K562 (cell line): ENCODE results near the gene PHKG2. TPM values are rescaled to one million over a fixed set of nuclear protein-coding genes. Genes with fewer than 3 reads are reported as not detected.

Experiments used
- CBX5 ChIP-seq: IDR thresholded peaks from 2 replicates; pipeline ENCODE4 v1.6.1; 2014; ENCODE audit warnings: low read depth, borderline replicate concordance
- CREBBP ChIP-seq: IDR thresholded peaks from one replicate; pipeline ENCODE4 v1.6.1; 2012; ENCODE audit warnings: low read depth, mild to moderate bottlenecking, control low read depth, inconsistent platforms, low read length
- CSDE1 ChIP-seq, 2 experiments: fragments of 450-650 bp; IDR thresholded peaks; 2 replicates each; pipeline ENCODE4 v1.6.1; 2016; ENCODE audit warnings: mild to moderate bottlenecking in 1 of 2
- CXXC5 ChIP-seq: fragments of 250-450 bp; sonication (Bioruptor Pico); IDR thresholded peaks from 2 replicates; pipeline ENCODE4 v1.8.0; 2022; ENCODE audit warnings: inconsistent platforms, mild to moderate bottlenecking, moderate library complexity
- ESRRA ChIP-seq: fragments of 450-650 bp; IDR thresholded peaks from 2 replicates; pipeline ENCODE4 v1.6.1; 2014; ENCODE audit warnings: low read depth, mild to moderate bottlenecking, moderate library complexity, borderline replicate concordance
- GATAD2A ChIP-seq: fragments of 450-650 bp; IDR thresholded peaks from 2 replicates; pipeline ENCODE4 v1.6.1; 2017
- GATAD2B ChIP-seq: fragments of 450-650 bp; IDR thresholded peaks from 2 replicates; pipeline ENCODE4 v1.6.1; 2017; ENCODE audit warnings: mild to moderate bottlenecking, borderline replicate concordance
- RBM34 ChIP-seq: fragments of 200-400 bp; formaldehyde crosslinking; IDR thresholded peaks from 2 replicates; pipeline ENCODE4 v1.6.1; 2018; ENCODE audit warnings: low read length, borderline replicate concordance; ENCODE audit not compliant: insufficient read depth
- TOE1 ChIP-seq, 2 experiments: fragments of 450-650 bp in 1 of 2; sonication (generic) in 1 of 2; formaldehyde crosslinking in 1 of 2; IDR thresholded peaks; 2 replicates each; pipeline versions ENCODE4 v1.7.1 to v1.8.0; 2016 to 2022; ENCODE audit warnings: borderline replicate concordance in 2 of 2, mild to moderate bottlenecking in 2 of 2, antibody characterized with exemption in 1 of 2, inconsistent platforms in 1 of 2, low read depth in 1 of 2, missing genetic modification reagents in 1 of 2, moderate library complexity in 1 of 2
- ZNF766 ChIP-seq: fragments of 200-800 bp; sonication (Bioruptor generic); conservative IDR thresholded peaks from 2 replicates; pipeline ENCODE4 v1.6.1; 2016; ENCODE audit warnings: missing genetic modification characterization, missing compliant biosample characterization
- polyA plus RNA-seq, 8 experiments: library from polyadenylated mRNA; depleted of rRNA in 4 of 8; stranded (reverse) in 5 of 8; unstranded in 3 of 8; fragments of >200 nt; fragmentation: Nextera tagmentation in 2 of 8; fragmentation: Illumina TruSeq in 1 of 8; extraction: Ambion mirVana in 2 of 8; extraction: Trizol in 1 of 8; gene quantifications; 2 replicates each; pipeline versions ENCODE4 v1.2.1 to v1.2.3, GENCODE V29; 2011 to 2014; ENCODE audit warnings: inconsistent platforms in 1 of 8, missing spikeins in 1 of 8
- total RNA-seq, 7 experiments: library from RNA; depleted of rRNA in 6 of 7; stranded (reverse); fragments of >200 nt in 6 of 7; fragmentation: Illumina TruSeq in 2 of 7; extraction: Trizol in 2 of 7; gene quantifications; 2 replicates each; pipeline versions ENCODE4 v1.2.1 to v1.2.3, GENCODE V29; 2011 to 2021; ENCODE audit warnings: low replicate concordance in 1 of 7
- TF ChIP-seq, protein P1 (sequence below): sonication (generic); formaldehyde crosslinking; IDR thresholded peaks from 2 replicates; pipeline ENCODE4 v1.8.0; 2023; ENCODE audit warnings: mild to moderate bottlenecking, missing genetic modification reagents
- TF ChIP-seq, protein P2 (sequence below): fragments of 250-450 bp; sonication (Bioruptor Pico); IDR thresholded peaks from 2 replicates; pipeline ENCODE4 v1.8.0; 2022; ENCODE audit warnings: inconsistent platforms

PHKG2 gene
- total and polyA plus RNA-seq, 9 of the 15 experiments (the other 6 are each of a cell fraction or from before 2014, with no cell fraction given): 5.8 to 54.2 (median 30.7) TPM

DNA sequence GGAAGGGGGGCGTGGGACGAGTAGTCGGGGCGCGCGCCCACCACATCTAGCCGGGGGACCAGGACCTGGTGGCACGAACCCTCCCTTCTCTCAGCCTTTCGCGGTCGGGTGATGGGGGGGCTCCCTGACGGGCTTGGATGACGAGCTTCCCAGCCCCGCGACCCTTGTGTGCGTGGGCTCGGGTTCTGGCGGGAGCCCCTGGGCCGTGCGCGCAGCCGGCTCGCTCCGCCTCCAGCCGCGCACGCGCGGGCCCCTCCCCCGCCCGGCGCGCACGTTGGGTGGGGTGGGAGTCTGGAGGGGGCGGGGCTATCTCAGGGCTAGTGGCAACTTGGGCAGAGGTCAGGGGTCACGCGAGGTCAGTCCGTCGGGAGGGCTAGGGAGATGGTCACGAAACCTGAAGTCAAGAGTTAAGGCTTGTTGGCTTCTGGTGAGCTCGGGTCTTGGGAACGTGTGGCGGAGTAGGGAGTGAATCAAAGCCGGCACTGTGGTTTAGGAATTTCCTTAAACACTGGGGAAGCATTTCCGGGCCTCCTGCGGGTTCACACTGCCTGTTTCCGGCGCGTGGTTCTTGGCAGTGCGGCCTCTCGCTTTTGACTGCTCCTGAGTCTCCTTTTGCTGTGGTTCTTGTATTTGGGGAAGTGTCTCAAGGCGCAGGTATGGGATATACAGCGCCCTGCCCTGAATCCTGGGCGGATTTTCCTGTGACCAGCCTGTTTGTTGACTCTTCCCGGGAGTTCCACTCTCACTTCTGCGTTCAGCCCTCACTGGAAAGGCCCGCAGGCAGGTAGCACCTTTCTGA lies 49.2 kb upstream of the PHKG2 start, which contains the start of gene SRCAP (continued):
- TF ChIP-seq, protein P1, sequence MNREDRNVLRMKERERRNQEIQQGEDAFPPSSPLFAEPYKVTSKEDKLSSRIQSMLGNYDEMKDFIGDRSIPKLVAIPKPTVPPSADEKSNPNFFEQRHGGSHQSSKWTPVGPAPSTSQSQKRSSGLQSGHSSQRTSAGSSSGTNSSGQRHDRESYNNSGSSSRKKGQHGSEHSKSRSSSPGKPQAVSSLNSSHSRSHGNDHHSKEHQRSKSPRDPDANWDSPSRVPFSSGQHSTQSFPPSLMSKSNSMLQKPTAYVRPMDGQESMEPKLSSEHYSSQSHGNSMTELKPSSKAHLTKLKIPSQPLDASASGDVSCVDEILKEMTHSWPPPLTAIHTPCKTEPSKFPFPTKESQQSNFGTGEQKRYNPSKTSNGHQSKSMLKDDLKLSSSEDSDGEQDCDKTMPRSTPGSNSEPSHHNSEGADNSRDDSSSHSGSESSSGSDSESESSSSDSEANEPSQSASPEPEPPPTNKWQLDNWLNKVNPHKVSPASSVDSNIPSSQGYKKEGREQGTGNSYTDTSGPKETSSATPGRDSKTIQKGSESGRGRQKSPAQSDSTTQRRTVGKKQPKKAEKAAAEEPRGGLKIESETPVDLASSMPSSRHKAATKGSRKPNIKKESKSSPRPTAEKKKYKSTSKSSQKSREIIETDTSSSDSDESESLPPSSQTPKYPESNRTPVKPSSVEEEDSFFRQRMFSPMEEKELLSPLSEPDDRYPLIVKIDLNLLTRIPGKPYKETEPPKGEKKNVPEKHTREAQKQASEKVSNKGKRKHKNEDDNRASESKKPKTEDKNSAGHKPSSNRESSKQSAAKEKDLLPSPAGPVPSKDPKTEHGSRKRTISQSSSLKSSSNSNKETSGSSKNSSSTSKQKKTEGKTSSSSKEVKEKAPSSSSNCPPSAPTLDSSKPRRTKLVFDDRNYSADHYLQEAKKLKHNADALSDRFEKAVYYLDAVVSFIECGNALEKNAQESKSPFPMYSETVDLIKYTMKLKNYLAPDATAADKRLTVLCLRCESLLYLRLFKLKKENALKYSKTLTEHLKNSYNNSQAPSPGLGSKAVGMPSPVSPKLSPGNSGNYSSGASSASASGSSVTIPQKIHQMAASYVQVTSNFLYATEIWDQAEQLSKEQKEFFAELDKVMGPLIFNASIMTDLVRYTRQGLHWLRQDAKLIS: peak; percentile 14; the same call in 1 of the 2 replicates
- TF ChIP-seq TOE1 (IDR thresholded peaks at IDR 0.05; ENCODE audit: borderline replicate concordance) (no peak), TOE1 (CRISPR knock-in tag; IDR thresholded peaks at IDR 0.05; ENCODE audit: borderline replicate concordance, low read depth) (peak; percentile 9), CXXC5 (CRISPR knock-in tag) (peak; percentile 26), CSDE1 (IDR thresholded peaks at IDR 0.05) (no peak), ZNF766 (peak; percentile 56), GATAD2B (peak; percentile 54; the same call in 1 of the 2 replicates), CREBBP (no peak), ESRRA (peak; percentile 81), CBX5 (no peak), RBM34 (no peak), GATAD2A (0 out of 2 replicates have a peak, but pooled peaks have one; percentile 51)
- TF ChIP-seq, protein P2, sequence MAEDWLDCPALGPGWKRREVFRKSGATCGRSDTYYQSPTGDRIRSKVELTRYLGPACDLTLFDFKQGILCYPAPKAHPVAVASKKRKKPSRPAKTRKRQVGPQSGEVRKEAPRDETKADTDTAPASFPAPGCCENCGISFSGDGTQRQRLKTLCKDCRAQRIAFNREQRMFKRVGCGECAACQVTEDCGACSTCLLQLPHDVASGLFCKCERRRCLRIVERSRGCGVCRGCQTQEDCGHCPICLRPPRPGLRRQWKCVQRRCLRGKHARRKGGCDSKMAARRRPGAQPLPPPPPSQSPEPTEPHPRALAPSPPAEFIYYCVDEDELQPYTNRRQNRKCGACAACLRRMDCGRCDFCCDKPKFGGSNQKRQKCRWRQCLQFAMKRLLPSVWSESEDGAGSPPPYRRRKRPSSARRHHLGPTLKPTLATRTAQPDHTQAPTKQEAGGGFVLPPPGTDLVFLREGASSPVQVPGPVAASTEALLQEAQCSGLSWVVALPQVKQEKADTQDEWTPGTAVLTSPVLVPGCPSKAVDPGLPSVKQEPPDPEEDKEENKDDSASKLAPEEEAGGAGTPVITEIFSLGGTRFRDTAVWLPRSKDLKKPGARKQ: no peak
